H1 (cell line): Measurements from ENCODE around the gene ZFP69. TPM values are rescaled to one million over a fixed set of nuclear protein-coding genes. Genes with fewer than 3 reads are reported as not detected.

Experiments
- CTCF ChIA-PET: fragments of 300-600 bp; sonication (Branson Sonifier 250); formaldehyde crosslinking; loops from one replicate; lab custom pipeline; 2021; ENCODE audit not compliant: partially characterized antibody; lab: Charles Lee
- POLR2A ChIA-PET: fragments of 300-600 bp; sonication (Branson Sonifier 250); formaldehyde crosslinking; loops from one replicate; lab custom pipeline; 2021; ENCODE audit warnings: inconsistent platforms; ENCODE audit not compliant: partially characterized antibody; lab: Charles Lee
- DNase-seq, 2 experiments: peaks; one replicate each; pipeline versions ENCODE4 v3.0.0 to v3.0.0-alpha.2; 2010 to 2022; ENCODE audit warnings: low spot score in 2 of 2, low read depth in 1 of 2, mixed read lengths in 1 of 2
- FAIRE-seq: peaks from 2 replicates; lab custom pipeline; 2011; peaks lifted over from hg19 to GRCh38; lab: Jason Lieb, UNC
- H2AFZ ChIP-seq: 2 replicates; pipeline ENCODE4 v1.8.1; 2012; ENCODE audit warnings: low read length, inconsistent platforms
- H2AK5ac ChIP-seq: 2 replicates; pipeline ENCODE4 v1.6.1; 2013; ENCODE audit warnings: low read depth, low read length
- H2BK120ac ChIP-seq: replicated peaks from 2 replicates; pipeline ENCODE3; 2013; ENCODE audit warnings: low read depth, low read length, inconsistent platforms
- H2BK12ac ChIP-seq: 2 replicates; pipeline ENCODE4 v1.6.1; 2013; ENCODE audit warnings: low read depth, low read length
- H2BK15ac ChIP-seq: 2 replicates; pipeline ENCODE4 v1.6.1; 2013; ENCODE audit warnings: low read length
- H2BK20ac ChIP-seq: 2 replicates; pipeline ENCODE4 v1.6.1; 2013; ENCODE audit warnings: low read length
- H2BK5ac ChIP-seq: 2 replicates; pipeline ENCODE4 v1.6.1; 2013; ENCODE audit warnings: low read depth, low read length
- H3K14ac ChIP-seq: 2 replicates; pipeline ENCODE4 v1.6.1; 2013; ENCODE audit warnings: inconsistent platforms; ENCODE audit not compliant: insufficient read length
- H3K18ac ChIP-seq: 2 replicates; pipeline ENCODE4 v1.6.1; 2013; ENCODE audit warnings: low read length; ENCODE audit errors: extremely low read depth
- H3K23ac ChIP-seq: 2 replicates; pipeline ENCODE4 v1.6.1; 2013; ENCODE audit warnings: inconsistent platforms; ENCODE audit not compliant: insufficient read length
- H3K23me2 ChIP-seq: 2 replicates; pipeline ENCODE4 v1.6.1; 2013; ENCODE audit warnings: low read depth, low read length
- H3K27ac ChIP-seq: 2 replicates; pipeline ENCODE4 v1.6.1; 2011; ENCODE audit warnings: low read depth, low read length, inconsistent platforms
- H3K27me3 ChIP-seq, 4 experiments: replicated peaks in 1 of 4; 1 replicate in 1 of 4; 2 replicates in 3 of 4; pipeline versions ENCODE4 v1.6.1 to v1.8.1; 2011 to 2013; ENCODE audit warnings: low read length in 3 of 4, mild to moderate bottlenecking in 3 of 4, inconsistent platforms in 2 of 4, mixed read lengths in 2 of 4, moderate library complexity in 1 of 4; ENCODE audit not compliant: control insufficient read depth in 3 of 4, insufficient read depth in 3 of 4; ENCODE audit errors: extremely low read depth in 1 of 4
- H3K36me3 ChIP-seq, 4 experiments: 2 replicates each; pipeline versions ENCODE4 v1.6.1 to v1.8.1; 2011 to 2013; ENCODE audit warnings: mild to moderate bottlenecking in 4 of 4, low read length in 3 of 4, moderate library complexity in 2 of 4, control low read depth in 1 of 4, inconsistent platforms in 1 of 4; ENCODE audit not compliant: insufficient read depth in 4 of 4, control insufficient read depth in 2 of 4
- H3K4ac ChIP-seq: replicated peaks from 2 replicates; pipeline ENCODE3; 2013; ENCODE audit warnings: low read length, low read depth, mixed read lengths, inconsistent platforms; ENCODE audit not compliant: insufficient read length
- H3K4me1 ChIP-seq, 4 experiments: replicated peaks in 1 of 4; 1 replicate in 1 of 4; 2 replicates in 3 of 4; pipeline versions ENCODE4 v1.6.1 to v1.8.1; 2011 to 2013; ENCODE audit warnings: low read length in 3 of 4, inconsistent platforms in 2 of 4, mixed read lengths in 1 of 4; ENCODE audit not compliant: insufficient read depth in 4 of 4, control insufficient read depth in 3 of 4
- H3K4me2 ChIP-seq, 2 experiments: 2 replicates each; pipeline versions ENCODE4 v1.6.1 to v1.8.1; 2011 to 2013; ENCODE audit warnings: low read depth in 2 of 2, low read length in 2 of 2, control low read depth in 1 of 2, inconsistent platforms in 1 of 2, mild to moderate bottlenecking in 1 of 2; ENCODE audit not compliant: insufficient read depth in 1 of 2
- H3K4me3 ChIP-seq, 4 experiments: fragments of 200-600, 300-600 bp in 1 of 4; sonication (generic), shearing (Covaris generic), sonication (Bioruptor Twin) in 1 of 4; 2 replicates each; pipeline versions ENCODE4 v1.5.1 to v1.8.1; 2011 to 2016; ENCODE audit warnings: low read length in 4 of 4, low read depth in 3 of 4, control low read depth in 2 of 4, inconsistent platforms in 2 of 4, mild to moderate bottlenecking in 2 of 4, mixed read lengths in 1 of 4, moderate library complexity in 1 of 4; ENCODE audit not compliant: insufficient read depth in 2 of 4; ENCODE audit errors: extremely low read depth in 1 of 4
- H3K56ac ChIP-seq: replicated peaks from 2 replicates; pipeline ENCODE3; 2013; ENCODE audit warnings: low read depth, mild to moderate bottlenecking, mixed read lengths, low read length, inconsistent platforms; ENCODE audit not compliant: insufficient read length
- H3K79me1 ChIP-seq: 2 replicates; pipeline ENCODE4 v1.6.1; 2013; ENCODE audit warnings: low read depth, low read length, control low read depth
- H3K79me2 ChIP-seq, 2 experiments: 2 replicates each; pipeline versions ENCODE4 v1.6.1 to v1.8.1; 2012 to 2013; ENCODE audit warnings: low read length in 2 of 2, mild to moderate bottlenecking in 2 of 2, inconsistent platforms in 1 of 2; ENCODE audit not compliant: insufficient read depth in 2 of 2, control insufficient read depth in 1 of 2
- H3K9ac ChIP-seq, 4 experiments: replicated peaks in 1 of 4; 1 replicate in 1 of 4; 2 replicates in 3 of 4; pipeline versions ENCODE4 v1.6.1 to v1.8.1; 2011 to 2013; ENCODE audit warnings: low read depth in 3 of 4, low read length in 3 of 4, control low read depth in 2 of 4, mild to moderate bottlenecking in 2 of 4, moderate library complexity in 2 of 4, inconsistent platforms in 1 of 4; ENCODE audit errors: extremely low read depth in 1 of 4
- H3K9me3 ChIP-seq, 2 experiments: 2 replicates each; pipeline versions ENCODE4 v1.6.1 to v1.8.1; 2012 to 2013; ENCODE audit warnings: mild to moderate bottlenecking in 2 of 2, moderate library complexity in 2 of 2, control low read depth in 1 of 2, inconsistent platforms in 1 of 2, low read depth in 1 of 2, low read length in 1 of 2, mixed read lengths in 1 of 2; ENCODE audit not compliant: insufficient read depth in 2 of 2
- H4K20me1 ChIP-seq, 2 experiments: replicated peaks in 1 of 2; 2 replicates each; pipeline versions ENCODE3 to v1.8.1; 2011 to 2013; ENCODE audit warnings: inconsistent platforms in 2 of 2, low read length in 2 of 2, mild to moderate bottlenecking in 1 of 2; ENCODE audit not compliant: insufficient read depth in 2 of 2, control insufficient read depth in 1 of 2
- H4K5ac ChIP-seq: 2 replicates; pipeline ENCODE4 v1.6.1; 2013; ENCODE audit warnings: low read length, low read depth, mixed read lengths, inconsistent platforms; ENCODE audit not compliant: insufficient read length
- H4K8ac ChIP-seq: 2 replicates; pipeline ENCODE4 v1.8.0; 2013; ENCODE audit warnings: mild to moderate bottlenecking, moderate library complexity, low read length, inconsistent platforms; ENCODE audit not compliant: insufficient read depth; ENCODE audit errors: extremely low read depth
- H4K91ac ChIP-seq: replicated peaks from 2 replicates; pipeline ENCODE3; 2013; ENCODE audit warnings: low read length, mixed read lengths, inconsistent platforms; ENCODE audit not compliant: insufficient read length
- BACH1 ChIP-seq: IDR thresholded peaks from 2 replicates; pipeline ENCODE4 v1.6.1; 2012; ENCODE audit warnings: low read length, improper control_type of control experiment
- CHD2 ChIP-seq: IDR thresholded peaks from 2 replicates; pipeline ENCODE4 v1.6.1; 2012; ENCODE audit warnings: low read length, improper control_type of control experiment
- CREB1 ChIP-seq: IDR thresholded peaks from 2 replicates; pipeline ENCODE4 v1.6.1; 2012; ENCODE audit warnings: inconsistent platforms
- KDM1A ChIP-seq: fragments of 200-600, 300-600 bp; sonication (generic); IDR thresholded peaks from 2 replicates; pipeline ENCODE4 v1.7.1; 2016; ENCODE audit warnings: mild to moderate bottlenecking, low read length, borderline replicate concordance
- POLR2A ChIP-seq, 2 experiments: IDR thresholded peaks; 1 replicate in 1 of 2; 2 replicates in 1 of 2; pipeline ENCODE4 v1.6.1; 2011; ENCODE audit warnings: low read depth in 2 of 2, low read length in 2 of 2, mild to moderate bottlenecking in 2 of 2; ENCODE audit errors: control extremely low read depth in 1 of 2
- RXRA ChIP-seq: IDR thresholded peaks from 2 replicates; pipeline ENCODE4 v1.6.1; 2011; ENCODE audit warnings: low read depth, mild to moderate bottlenecking, low read length, moderate library complexity; ENCODE audit not compliant: insufficient read depth
- SUZ12 ChIP-seq: fragments of 200-600 bp; sonication (generic); IDR thresholded peaks from 2 replicates; pipeline ENCODE4 v1.6.1; 2012; ENCODE audit warnings: mild to moderate bottlenecking, inconsistent platforms, low read length, moderate library complexity, mixed read lengths
- TAF7 ChIP-seq: optimal IDR thresholded peaks from 2 replicates; pipeline ENCODE3; 2011; ENCODE audit warnings: low read depth, mild to moderate bottlenecking, inconsistent platforms, low read length, moderate library complexity, borderline replicate concordance
- TEAD4 ChIP-seq: IDR thresholded peaks from 2 replicates; pipeline ENCODE4 v1.6.1; 2012; ENCODE audit warnings: low read depth, low read length, inconsistent platforms, mixed read lengths
- ZNF274 ChIP-seq: IDR thresholded peaks from 2 replicates; pipeline ENCODE4 v1.7.0; 2012; ENCODE audit warnings: low read length, borderline replicate concordance; ENCODE audit errors: extremely low read depth
- WGBS, 2 experiments: shearing (Covaris generic) in 1 of 2; methylation state at CpG; one replicate each; pipeline versions ENCODE4 v1.1.6 to v1.1.7; 2013 to 2015; ENCODE audit warnings: low lambda C conversion rate in 2 of 2, mixed read lengths in 2 of 2, inconsistent platforms in 1 of 2, low coverage in 1 of 2, missing lambda C conversion rate in 1 of 2; ENCODE audit not compliant: insufficient replicate concordance in 2 of 2, insufficient coverage in 1 of 2, insufficient read length in 1 of 2; ENCODE audit errors: extremely low coverage in 1 of 2, missing lambda C conversion rate in 1 of 2; 5-methylcytosine and 5-hydroxymethylcytosine counted together
- polyA plus RNA-seq, 7 experiments: library from polyadenylated mRNA; depleted of rRNA in 3 of 7; stranded (reverse) in 5 of 7; unstranded in 2 of 7; fragments of >200 nt in 5 of 7; fragments of 200-250 nt in 2 of 7; gene quantifications; 1 replicate in 5 of 7; 2 replicates in 1 of 7; 4 replicates in 1 of 7; pipeline versions ENCODE4 v1.2.1 to v1.2.3, GENCODE V29; 2011 to 2013; ENCODE audit warnings: missing spikeins in 2 of 7, mixed read lengths in 2 of 7
- total RNA-seq: library from RNA; stranded (reverse); fragmentation: NEBNext Ultra II Directional; extraction: Animal tissue kit (Norgen Biotek cat#: 25700); gene quantifications from 2 replicates; pipeline ENCODE4 v1.2.1, GENCODE V29; 2021
- TF ChIP-seq, protein P1 (sequence below), 3 experiments: IDR thresholded peaks; 1 replicate in 2 of 3; 2 replicates in 1 of 3; pipeline versions ENCODE4 v1.5.1 to v1.6.1; 2011; ENCODE audit warnings: low read length in 3 of 3, mild to moderate bottlenecking in 3 of 3, inconsistent platforms in 2 of 3, low read depth in 1 of 3, moderate library complexity in 1 of 3; ENCODE audit not compliant: insufficient read depth in 1 of 3; ENCODE audit errors: control extremely low read depth in 1 of 3

Gene ZFP69
- total and polyA plus RNA-seq, 2 of the 8 experiments (the other 6 are each of a cell fraction or from before 2014, with no cell fraction given), result 1.0 to 4.3 TPM

DNA sequence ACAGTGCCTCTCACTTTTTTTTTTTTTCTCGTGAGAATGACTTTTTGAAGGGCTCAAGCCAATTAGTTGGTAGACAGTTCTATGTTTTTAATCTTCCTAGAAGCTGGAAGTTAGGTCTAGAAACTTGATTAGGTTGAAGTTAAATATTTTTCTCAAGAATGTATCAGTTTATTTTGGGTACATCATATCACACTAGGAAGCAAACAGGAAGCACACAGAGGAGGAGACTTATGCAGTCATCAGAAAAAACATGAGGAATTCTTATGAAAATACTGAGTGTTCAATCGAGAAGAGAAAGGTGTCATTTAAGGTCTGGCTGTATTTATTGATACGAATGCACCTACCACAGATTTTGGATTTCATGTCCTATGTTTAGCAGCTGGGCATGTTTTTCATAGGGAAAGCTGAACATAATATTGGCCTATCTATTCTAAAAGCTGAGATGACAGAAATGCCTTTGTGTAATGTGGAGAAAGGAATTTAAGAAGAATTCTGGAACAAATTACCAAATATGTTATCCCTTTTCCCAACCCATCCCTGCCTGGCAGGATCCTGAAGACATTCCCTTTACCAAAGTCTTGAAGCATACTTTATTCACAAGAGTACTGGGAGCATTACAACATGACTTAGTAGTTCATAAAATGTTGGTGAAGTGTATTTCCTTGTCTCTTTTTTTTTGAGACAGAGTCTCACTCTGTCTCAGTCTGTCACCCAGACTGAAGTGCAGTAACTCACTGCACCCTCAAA is 44.3 kb upstream of the ZFP69 start:
- Histone ChIP-seq H3K27me3 (no peaks in the 10 kb centered on the region), H3K79me2 (no peaks in the 10 kb centered on the region), H3K4me3 (no peak overlapping the region), H3K9ac (no peak overlapping the region), H3K4ac (no peak overlapping the region), H3K14ac (no peak overlapping the region), H3K18ac (no peak overlapping the region), H3K23me2 (no peaks in the 10 kb centered on the region; the same call in 1 of the 2 replicates), H2BK12ac (no peak overlapping the region), H2BK5ac (no peak overlapping the region), H3K23ac (no peak overlapping the region), H2AFZ (no peak overlapping the region), H3K4me1 (no peaks in the 10 kb centered on the region), H3K56ac (no peak overlapping the region), H2BK15ac (no peak overlapping the region), H2BK120ac (no peak overlapping the region), H3K79me1 (no peaks in the 10 kb centered on the region), H2AK5ac (no peak overlapping the region), H4K5ac (no peak overlapping the region), H4K91ac (no peak overlapping the region), H2BK20ac (no peak overlapping the region), H3K36me3 (no peaks in the 10 kb centered on the region), H4K20me1 (no peaks in the 10 kb centered on the region), H4K8ac (no peak overlapping the region), H3K9me3 (no peaks in the 10 kb centered on the region), H3K27ac (no peak overlapping the region), H3K4me2 (no peak overlapping the region)
- WGBS, 2 experiments, result 93% methylated on average over 3 of the region's 3 CpGs; no CpG with 5 or more reads in 1 of the 2 experiments
- DNase-seq, result no peak
- POLR2A ChIA-PET, result interaction anchor here (0.5 to 1.4 kb wide), 2 partner anchors 9 to 219 kb away, joined by 3 to 5 read pairs; no protein-coding TSS in a partner anchor
- no peak for FAIRE-seq
- CTCF ChIA-PET, result interaction anchor here (0.6 to 1.2 kb wide), 2 partner anchors 15 to 87 kb away, joined by 4 to 5 read pairs; no protein-coding TSS in a partner anchor
- TF ChIP-seq, protein P1, sequence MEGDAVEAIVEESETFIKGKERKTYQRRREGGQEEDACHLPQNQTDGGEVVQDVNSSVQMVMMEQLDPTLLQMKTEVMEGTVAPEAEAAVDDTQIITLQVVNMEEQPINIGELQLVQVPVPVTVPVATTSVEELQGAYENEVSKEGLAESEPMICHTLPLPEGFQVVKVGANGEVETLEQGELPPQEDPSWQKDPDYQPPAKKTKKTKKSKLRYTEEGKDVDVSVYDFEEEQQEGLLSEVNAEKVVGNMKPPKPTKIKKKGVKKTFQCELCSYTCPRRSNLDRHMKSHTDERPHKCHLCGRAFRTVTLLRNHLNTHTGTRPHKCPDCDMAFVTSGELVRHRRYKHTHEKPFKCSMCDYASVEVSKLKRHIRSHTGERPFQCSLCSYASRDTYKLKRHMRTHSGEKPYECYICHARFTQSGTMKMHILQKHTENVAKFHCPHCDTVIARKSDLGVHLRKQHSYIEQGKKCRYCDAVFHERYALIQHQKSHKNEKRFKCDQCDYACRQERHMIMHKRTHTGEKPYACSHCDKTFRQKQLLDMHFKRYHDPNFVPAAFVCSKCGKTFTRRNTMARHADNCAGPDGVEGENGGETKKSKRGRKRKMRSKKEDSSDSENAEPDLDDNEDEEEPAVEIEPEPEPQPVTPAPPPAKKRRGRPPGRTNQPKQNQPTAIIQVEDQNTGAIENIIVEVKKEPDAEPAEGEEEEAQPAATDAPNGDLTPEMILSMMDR (IDR thresholded peaks at IDR 0.05; ENCODE audit: control extremely low read depth in 1 of 3, insufficient read depth in 1 of 3, low read depth in 1 of 3, low read length in 3 of 3), result no peak
- TF ChIP-seq BACH1 (no peak), RXRA (no peak), CHD2 (no peak), SUZ12 (no peak), TAF7 (no peak), ZNF274 (no peak), TEAD4 (no peak), CREB1 (no peak), KDM1A (no peak), POLR2A (IDR thresholded peaks at IDR 0.05; ENCODE audit: control extremely low read depth in 1 of 2, low read depth in 2 of 2, low read length in 2 of 2) (no peak)
